ENCODE measurements around the gene SLF1. TPM values are rescaled to one million over a fixed set of nuclear protein-coding genes. Genes with fewer than 3 reads are reported as not detected.

Gene SLF1
- total and polyA plus RNA-seq, 2 of the 8 experiments (the other 6 are each of a cell fraction or from before 2014, with no cell fraction given), result 4.8 to 15.7 TPM

DNA sequence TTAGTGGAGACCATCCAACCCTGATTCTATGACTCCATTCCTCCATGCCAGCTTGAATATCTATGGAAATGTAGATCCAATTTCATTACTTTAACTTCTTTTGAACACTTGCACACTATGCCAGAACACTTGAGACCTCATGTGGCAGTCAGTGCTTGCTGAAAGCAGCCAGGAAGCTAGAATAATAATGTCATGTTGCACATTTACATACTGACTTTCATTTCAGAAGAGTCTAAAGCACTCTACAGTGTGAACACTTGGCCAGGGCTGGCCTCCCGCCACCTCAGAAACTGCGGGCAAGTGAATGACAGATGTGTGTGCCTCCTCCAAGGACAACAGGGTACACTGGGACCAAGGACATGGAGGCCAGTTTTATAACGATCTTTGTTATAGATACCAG is 97.3 kb downstream of the SLF1 start:
- Histone ChIP-seq H2BK12ac (ENCODE audit: low read depth, low read length) (no peak overlapping the region), H3K4me1 (replicated peaks in 1 of 4; ENCODE audit: control insufficient read depth in 3 of 4, insufficient read depth in 4 of 4, low read length in 3 of 4) (no peaks in the 10 kb centered on the region), H2BK5ac (ENCODE audit: low read depth, low read length) (no peak overlapping the region), H3K9me3 (ENCODE audit: insufficient read depth in 2 of 2, low read depth in 1 of 2, low read length in 1 of 2) (no peaks in the 10 kb centered on the region), H3K4me3 (ENCODE audit: extremely low read depth in 1 of 4, insufficient read depth in 2 of 4, low read depth in 3 of 4, low read length in 4 of 4) (no peak overlapping the region), H4K5ac (ENCODE audit: insufficient read length, low read depth, low read length) (no peak overlapping the region), H2BK20ac (ENCODE audit: low read length) (no peak overlapping the region), H2AFZ (ENCODE audit: low read length) (no peak overlapping the region), H3K18ac (ENCODE audit: extremely low read depth, low read length) (no peak overlapping the region), H3K36me3 (ENCODE audit: control insufficient read depth in 2 of 4, insufficient read depth in 4 of 4, low read length in 3 of 4) (no peaks in the 10 kb centered on the region; a peak in 1 of 8 replicates), H3K27me3 (replicated peaks in 1 of 4; ENCODE audit: control insufficient read depth in 3 of 4, extremely low read depth in 1 of 4, insufficient read depth in 3 of 4, low read length in 3 of 4) (no peaks in the 10 kb centered on the region), H2AK5ac (ENCODE audit: low read depth, low read length) (no peak overlapping the region), H3K23ac (ENCODE audit: insufficient read length) (no peak overlapping the region), H3K79me2 (ENCODE audit: control insufficient read depth in 1 of 2, insufficient read depth in 2 of 2, low read length in 2 of 2) (no peaks in the 10 kb centered on the region), H3K23me2 (ENCODE audit: low read depth, low read length) (no peaks in the 10 kb centered on the region), H4K8ac (ENCODE audit: extremely low read depth, insufficient read depth, low read length) (no peak overlapping the region), H3K27ac (ENCODE audit: low read depth, low read length) (no peak overlapping the region), H3K4ac (replicated peaks; ENCODE audit: insufficient read length, low read depth, low read length) (no peak overlapping the region), H3K14ac (ENCODE audit: insufficient read length) (no peak overlapping the region), H2BK15ac (ENCODE audit: low read length) (no peak overlapping the region), H4K91ac (replicated peaks; ENCODE audit: insufficient read length, low read length) (no peak overlapping the region), H3K4me2 (ENCODE audit: insufficient read depth in 1 of 2, low read depth in 2 of 2, low read length in 2 of 2) (no peak overlapping the region), H4K20me1 (replicated peaks in 1 of 2; ENCODE audit: control insufficient read depth in 1 of 2, insufficient read depth in 2 of 2, low read length in 2 of 2) (no peaks in the 10 kb centered on the region), H3K9ac (replicated peaks in 1 of 4; ENCODE audit: extremely low read depth in 1 of 4, low read depth in 3 of 4, low read length in 3 of 4) (no peak overlapping the region), H2BK120ac (replicated peaks; ENCODE audit: low read depth, low read length) (no peak overlapping the region), H3K56ac (replicated peaks; ENCODE audit: insufficient read length, low read depth, low read length) (no peak overlapping the region), H3K79me1 (ENCODE audit: low read depth, low read length) (no peaks in the 10 kb centered on the region)
- CTCF ChIA-PET (ENCODE audit: partially characterized antibody), result interaction anchor here (1.2 to 1.7 kb wide), 3 partner anchors 22 to 178 kb away, joined by 3 to 5 read pairs (median 4); no protein-coding TSS in a partner anchor
- TF ChIP-seq NRF1 (IDR thresholded peaks at IDR 0.05; ENCODE audit: low read depth, low read length) (no peak), HDAC2 (IDR thresholded peaks at IDR 0.05; ENCODE audit: borderline replicate concordance in 1 of 2, low read depth in 2 of 2, low read length in 2 of 2) (no peak), CHD1 (IDR thresholded peaks at IDR 0.05; ENCODE audit: low read depth, low read length) (no peak), YY1 (IDR thresholded peaks at IDR 0.05; ENCODE audit: low read depth, low read length) (no peak), TAF7 (optimal IDR thresholded peaks at IDR 0.05; ENCODE audit: borderline replicate concordance, low read depth, low read length) (no peak), EP300 (IDR thresholded peaks at IDR 0.05; ENCODE audit: borderline replicate concordance in 1 of 2, low read depth in 2 of 2, low read length in 2 of 2) (no peak), KDM5A (IDR thresholded peaks at IDR 0.05; ENCODE audit: low read length) (no peak), BACH1 (IDR thresholded peaks at IDR 0.05; ENCODE audit: low read length) (no peak), GABPA (IDR thresholded peaks at IDR 0.05; ENCODE audit: borderline replicate concordance, insufficient read depth, low read length) (no peak)
- TF ChIP-seq, protein P1, sequence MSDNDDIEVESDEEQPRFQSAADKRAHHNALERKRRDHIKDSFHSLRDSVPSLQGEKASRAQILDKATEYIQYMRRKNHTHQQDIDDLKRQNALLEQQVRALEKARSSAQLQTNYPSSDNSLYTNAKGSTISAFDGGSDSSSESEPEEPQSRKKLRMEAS (IDR thresholded peaks at IDR 0.05), result no peak
- DNase-seq (ENCODE audit: low read depth in 1 of 2, low spot score in 2 of 2) (no peak), FAIRE-seq (no peak)
- POLR2A ChIA-PET (ENCODE audit: partially characterized antibody), result interaction anchor here (0.7 to 1.0 kb wide), 2 partner anchors 8 to 116 kb away, joined by 3 read pairs; no protein-coding TSS in a partner anchor
- WGBS, 2 experiments (ENCODE audit: extremely low coverage in 1 of 2, insufficient coverage in 1 of 2, insufficient read length in 1 of 2, insufficient replicate concordance in 2 of 2, low coverage in 1 of 2, low lambda C conversion rate in 2 of 2, missing lambda C conversion rate in 1 of 2), result 91% methylated on average over 3 of the region's 3 CpGs; no CpG with 5 or more reads in 1 of the 2 experiments
